ENCODE results near the gene TMPRSS13. TPM values are rescaled to one million over a fixed set of nuclear protein-coding genes. Genes with fewer than 3 reads are reported as not detected.

TMPRSS13 gene
- total and polyA plus RNA-seq, 8 donors, result 1.4 to 8.2 (median 2.3) TPM

DNA sequence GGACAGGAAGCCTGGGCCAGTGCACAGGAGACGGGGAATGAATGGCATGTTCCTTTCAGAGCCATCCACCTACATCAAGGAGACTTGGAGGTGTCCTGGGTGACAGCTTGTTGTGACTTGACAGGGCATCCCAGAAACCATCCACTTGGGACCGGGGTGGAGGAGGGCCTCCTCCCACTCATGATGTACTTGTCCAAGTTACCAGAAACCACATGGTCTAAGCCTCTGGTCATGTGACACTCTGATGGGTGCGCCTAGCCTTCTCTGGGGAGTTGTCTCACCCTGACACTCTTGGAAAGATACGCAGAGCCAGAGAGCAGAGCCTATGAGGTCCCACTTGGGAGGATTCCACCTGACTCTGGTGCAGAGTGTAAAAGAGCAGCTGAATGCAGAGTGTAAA is 31.1 kb downstream of the TMPRSS13 start:
- WGBS, 2 donors, result 76 to 79% methylated on average over 4 of the region's 4 CpGs
- no peak for DNase-seq

DNA sequence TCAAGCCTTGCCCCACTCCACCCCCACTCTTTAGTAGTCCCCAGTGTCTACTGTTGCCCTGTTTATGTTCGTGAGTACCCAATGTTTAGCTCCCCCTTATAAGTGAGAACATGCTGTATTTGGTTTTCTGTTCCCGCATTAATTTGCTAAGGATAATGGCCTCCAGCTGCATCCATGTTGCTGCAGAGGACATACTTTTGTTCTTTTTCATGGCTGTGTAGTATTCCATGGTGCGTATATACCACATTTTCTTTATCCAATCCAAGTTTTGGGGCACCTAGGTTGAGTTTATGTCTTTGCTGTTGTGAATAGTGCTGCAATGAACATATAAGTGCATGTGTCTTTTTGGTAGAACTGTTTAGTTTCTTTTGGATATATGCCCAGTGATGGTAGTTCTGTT is 36.6 kb downstream of the TMPRSS13 start:
- TF ChIP-seq, protein P1, sequence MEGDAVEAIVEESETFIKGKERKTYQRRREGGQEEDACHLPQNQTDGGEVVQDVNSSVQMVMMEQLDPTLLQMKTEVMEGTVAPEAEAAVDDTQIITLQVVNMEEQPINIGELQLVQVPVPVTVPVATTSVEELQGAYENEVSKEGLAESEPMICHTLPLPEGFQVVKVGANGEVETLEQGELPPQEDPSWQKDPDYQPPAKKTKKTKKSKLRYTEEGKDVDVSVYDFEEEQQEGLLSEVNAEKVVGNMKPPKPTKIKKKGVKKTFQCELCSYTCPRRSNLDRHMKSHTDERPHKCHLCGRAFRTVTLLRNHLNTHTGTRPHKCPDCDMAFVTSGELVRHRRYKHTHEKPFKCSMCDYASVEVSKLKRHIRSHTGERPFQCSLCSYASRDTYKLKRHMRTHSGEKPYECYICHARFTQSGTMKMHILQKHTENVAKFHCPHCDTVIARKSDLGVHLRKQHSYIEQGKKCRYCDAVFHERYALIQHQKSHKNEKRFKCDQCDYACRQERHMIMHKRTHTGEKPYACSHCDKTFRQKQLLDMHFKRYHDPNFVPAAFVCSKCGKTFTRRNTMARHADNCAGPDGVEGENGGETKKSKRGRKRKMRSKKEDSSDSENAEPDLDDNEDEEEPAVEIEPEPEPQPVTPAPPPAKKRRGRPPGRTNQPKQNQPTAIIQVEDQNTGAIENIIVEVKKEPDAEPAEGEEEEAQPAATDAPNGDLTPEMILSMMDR (IDR thresholded peaks at IDR 0.05), result no peak
- Histone ChIP-seq H3K4me1 (no peaks in the 10 kb centered on the region), H3K36me3 (no peaks in the 10 kb centered on the region), H3K27me3 (no peaks in the 10 kb centered on the region), H3K27ac (no peak overlapping the region), H3K4me3 (no peak overlapping the region), H3K9me3 (no peaks in the 10 kb centered on the region)
- ATAC-seq (no peak), DNase-seq (no peak), FAIRE-seq (no peak)
- WGBS, 2 donors, result 90 to 92% methylated on average over 3 of the region's 3 CpGs
- intact Hi-C loops (cut with DNase I), result no loop called here

More for the DNA sequence above, 31.1 kb downstream of the TMPRSS13 start:
- Histone ChIP-seq H3K9me3 (no peaks in the 10 kb centered on the region), H3K27ac (no peak overlapping the region), H3K4me3 (no peak overlapping the region), H3K27me3 (no peaks in the 10 kb centered on the region), H3K36me3 (no peaks in the 10 kb centered on the region), H3K4me1 (no peaks in the 10 kb centered on the region)
- TF ChIP-seq, protein P1 (IDR thresholded peaks at IDR 0.05), result no peak
- no peak for ATAC-seq
- no peak for FAIRE-seq
- intact Hi-C loops (cut with DNase I), result no loop called here

DNA sequence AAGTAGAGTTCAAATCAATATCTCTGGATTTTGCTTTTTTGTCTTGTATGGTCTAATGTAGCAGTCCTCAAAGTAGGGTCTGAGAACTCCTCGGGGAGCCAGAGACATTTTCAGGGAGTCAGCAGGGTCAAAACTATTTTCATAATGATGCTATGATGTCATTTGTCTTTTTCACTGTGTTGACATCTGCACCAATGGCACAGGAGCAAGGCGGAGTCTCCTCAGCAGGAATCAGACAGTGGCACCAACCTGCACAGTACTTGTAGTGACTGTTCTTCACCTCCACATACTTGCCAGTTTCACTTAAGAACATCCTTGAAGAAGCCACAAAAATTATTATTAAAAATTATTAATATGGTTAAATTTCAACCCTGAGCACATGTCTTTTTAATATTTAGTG is 37.8 kb downstream of the TMPRSS13 start:
- H3K27ac ChIP-seq, result no peak overlapping the region
- TF ChIP-seq, protein P1 (IDR thresholded peaks at IDR 0.05), result no peak
- DNase-seq (no peak), FAIRE-seq (no peak), ATAC-seq (no peak)
- no peaks in the 10 kb centered on the region for H3K4me1 ChIP-seq
- intact Hi-C loops (cut with DNase I), result no loop called here
- no peaks in the 10 kb centered on the region for H3K9me3 ChIP-seq
- no peaks in the 10 kb centered on the region for H3K27me3 ChIP-seq
- no peaks in the 10 kb centered on the region for H3K36me3 ChIP-seq
- H3K4me3 ChIP-seq, result no peak overlapping the region
- WGBS, 2 donors, result 43 to 79% methylated on average over 2 of the region's 2 CpGs

DNA sequence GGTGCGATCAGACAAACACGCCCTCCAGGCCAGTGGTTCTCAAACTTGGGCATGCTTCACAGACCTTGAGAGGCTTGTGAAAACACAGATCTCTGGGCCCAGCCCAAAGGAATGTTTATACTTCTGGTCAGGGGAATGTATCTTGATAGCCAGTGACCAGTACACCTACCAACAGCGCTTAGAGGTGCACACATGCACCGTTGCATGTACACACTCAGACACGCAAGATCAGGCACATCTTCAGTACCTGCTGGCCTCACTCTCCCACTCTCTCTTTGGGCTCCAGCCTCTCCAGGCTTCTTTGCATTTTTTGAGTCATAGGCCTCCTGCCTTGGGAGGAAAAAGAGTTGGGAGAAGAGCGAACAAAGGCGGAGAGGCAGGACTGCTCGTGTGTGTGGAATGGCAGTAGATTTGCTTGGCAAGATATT is 41.0 kb downstream of the TMPRSS13 start:
- DNase-seq (no peak), ATAC-seq (peak in 1 of 4 donors; percentile 35), FAIRE-seq (no peak)
- Histone ChIP-seq H3K36me3 (no peaks in the 10 kb centered on the region), H3K9me3 (no peaks in the 10 kb centered on the region), H3K27me3 (no peaks in the 10 kb centered on the region), H3K4me3 (no peak overlapping the region), H3K4me1 (no peaks in the 10 kb centered on the region), H3K27ac (no peak overlapping the region)
- intact Hi-C loops (cut with DNase I), result no loop called here
- TF ChIP-seq, protein P1 (IDR thresholded peaks at IDR 0.05), result no peak
- 61 to 62% methylated on average over 8 of the region's 8 CpGs for WGBS, 2 donors

DNA sequence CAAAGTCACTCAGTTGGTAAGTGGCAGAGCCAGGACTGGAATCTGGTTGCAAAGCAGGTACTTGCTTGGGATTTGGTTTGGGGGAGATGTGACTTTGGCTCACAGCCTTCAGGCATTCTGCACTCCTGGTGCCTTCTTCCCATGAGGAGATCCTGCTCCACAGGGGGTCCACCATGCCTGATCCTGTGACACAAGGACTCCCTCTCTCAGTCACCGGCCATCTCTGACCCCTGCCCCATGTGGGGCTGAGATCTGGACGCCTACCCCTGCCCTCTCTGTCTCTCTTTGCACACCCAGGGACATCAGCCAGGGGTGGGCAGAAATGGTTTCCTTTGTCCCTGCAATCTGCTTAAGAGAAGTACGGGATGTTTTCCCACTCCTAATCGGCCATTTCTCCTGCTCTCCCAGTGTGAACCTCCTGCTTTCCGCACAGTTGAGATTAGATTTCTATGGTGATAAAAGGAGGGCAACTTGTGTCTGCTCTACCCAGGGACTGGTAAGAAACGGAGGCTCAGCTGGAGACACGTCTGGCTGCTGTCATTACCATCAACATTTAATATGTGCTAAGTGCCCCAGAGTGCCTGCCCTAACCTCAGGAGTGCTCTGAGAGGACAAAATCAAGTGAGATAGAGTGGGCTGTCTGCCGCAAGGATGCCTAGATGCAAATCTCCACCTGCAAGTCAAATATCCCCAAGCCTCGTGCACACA is 41.6 kb downstream of the TMPRSS13 start:
- 54 to 59% methylated on average over 9 of the region's 9 CpGs for WGBS, 2 donors
- intact Hi-C loops (cut with DNase I), result no loop called here
- Histone ChIP-seq H3K27ac (no peak overlapping the region), H3K4me3 (no peak overlapping the region), H3K9me3 (no peaks in the 10 kb centered on the region), H3K4me1 (peaks cover 0 to 4% (median 0%) of the 10 kb centered on the region in 3 donors), H3K27me3 (no peaks in the 10 kb centered on the region), H3K36me3 (no peaks in the 10 kb centered on the region)
- TF ChIP-seq, protein P1 (IDR thresholded peaks at IDR 0.05), result no peak
- DNase-seq (no peak), ATAC-seq (no peak), FAIRE-seq (no peak)
